Renal cortex interstitium (tissue), 11 donors: ENCODE measurements around the gene CYFIP2. TPM values are rescaled to one million over a fixed set of nuclear protein-coding genes. Genes with fewer than 3 reads are reported as not detected.

Experiments
- DNase-seq, 11 donors: peaks; one replicate each; pipeline ENCODE4 v3.0.0-alpha.2; 2013; ENCODE audit warnings: low read depth in 9 of 11, low spot score in 4 of 11; ENCODE audit errors: extremely low read depth in 1 of 11
- polyA plus RNA-seq, 3 donors: library from polyadenylated mRNA; unstranded; fragments of 120-200 nt; gene quantifications; one replicate each; pipeline ENCODE4 v1.2.1, GENCODE V29; 2013; ENCODE audit not compliant: insufficient read length in 3 of 3

CYFIP2 gene
- polyA plus RNA-seq, 3 donors, result 103 to 142 (median 109) TPM

GRCh38 chr5:157279605-157280239 lies 13.8 kb downstream of the CYFIP2 start:
- DNase-seq, result no peak

GRCh38 chr5:157280927-157281326 lies 15.0 kb downstream of the CYFIP2 start:
- no peak for DNase-seq

- DNase-seq, result no peak
Measured at GRCh38 chr5:157282150-157282549, 16.2 kb downstream of the CYFIP2 start.

GRCh38 chr5:157283434-157283833 lies 17.5 kb downstream of the CYFIP2 start:
- no peak for DNase-seq

GRCh38 chr5:157284458-157285212 lies 18.7 kb downstream of the CYFIP2 start:
- no peak for DNase-seq

GRCh38 chr5:157285310-157286035 lies 19.6 kb downstream of the CYFIP2 start:
- peak in 2 of 11 donors; percentile 23 to 29 for DNase-seq

- no peak for DNase-seq
Measured at GRCh38 chr5:157286761-157287211, 20.9 kb downstream of the CYFIP2 start.

- no peak for DNase-seq
Measured at GRCh38 chr5:157288405-157289163, 22.7 kb downstream of the CYFIP2 start.

- DNase-seq, result no peak
Measured at GRCh38 chr5:157289164-157289819, 23.4 kb downstream of the CYFIP2 start.

- DNase-seq, result no peak
Measured at GRCh38 chr5:157290156-157290980, 24.4 kb downstream of the CYFIP2 start.

- DNase-seq, result peak in 8 of 11 donors; percentile 41 to 84 (median 60)
Measured at GRCh38 chr5:157290981-157291711, 25.2 kb downstream of the CYFIP2 start.

- no peak for DNase-seq
Measured at GRCh38 chr5:157292599-157292998, 26.7 kb downstream of the CYFIP2 start.

- DNase-seq, result no peak
Measured at GRCh38 chr5:157294407-157295091, 28.6 kb downstream of the CYFIP2 start.

GRCh38 chr5:157295247-157295646 lies 29.3 kb downstream of the CYFIP2 start:
- DNase-seq, result no peak

GRCh38 chr5:157300564-157300963 lies 34.6 kb downstream of the CYFIP2 start:
- no peak for DNase-seq

GRCh38 chr5:157301066-157301465 lies 35.1 kb downstream of the CYFIP2 start:
- DNase-seq, result no peak

GRCh38 chr5:157303023-157303422 lies 37.1 kb downstream of the CYFIP2 start:
- DNase-seq, result no peak
